AG04450 (cell line): ENCODE data around the gene NUCKS1. TPM values are rescaled to one million over a fixed set of nuclear protein-coding genes. Genes with fewer than 3 reads are reported as not detected.

Experiments
- CTCF ChIA-PET: fragments of 300-600, 350-600 bp; formaldehyde crosslinking; extraction: SDS; loops from one replicate; lab custom pipeline; 2022; ENCODE audit warnings: antibody characterized with exemption, inconsistent platforms; lab: Charles Lee
- POLR2A ChIA-PET: fragments of 350-600 bp; formaldehyde crosslinking; extraction: SDS; loops from one replicate; lab custom pipeline; 2021; ENCODE audit warnings: antibody characterized with exemption, inconsistent platforms; lab: Yijun Ruan, JAX
- DNase-seq: peaks from one replicate; pipeline ENCODE4 v3.0.0-alpha.2; 2011; ENCODE audit warnings: low read depth, low spot score
- H3K27ac ChIP-seq: one replicate; pipeline ENCODE4 v1.5.1; 2012; ENCODE audit warnings: low read depth, low read length, control low read depth
- H3K27me3 ChIP-seq: one replicate; pipeline ENCODE4 v1.6.0; 2012; ENCODE audit warnings: low read length; ENCODE audit not compliant: control insufficient read depth, insufficient read depth
- H3K4me3 ChIP-seq: 2 replicates; pipeline ENCODE4 v1.5.1; 2011; ENCODE audit warnings: mild to moderate bottlenecking, low read depth, low read length, control low read depth
- H3K9me3 ChIP-seq: 2 replicates; pipeline ENCODE4 v1.5.1; 2012; ENCODE audit warnings: low read length; ENCODE audit not compliant: control insufficient read depth, insufficient read depth
- polyA plus RNA-seq: library from polyadenylated mRNA; depleted of rRNA; stranded (reverse); fragments of >200 nt; gene quantifications from 2 replicates; pipeline ENCODE4 v1.2.3, GENCODE V29; 2011
- TF ChIP-seq, protein P1 (sequence below): IDR thresholded peaks from 2 replicates; pipeline ENCODE4 v1.5.1; 2011; ENCODE audit warnings: low read depth, low read length, control low read depth, inconsistent platforms

The NUCKS1 gene
- polyA plus RNA-seq, 1 experiment: 105 TPM

DNA sequence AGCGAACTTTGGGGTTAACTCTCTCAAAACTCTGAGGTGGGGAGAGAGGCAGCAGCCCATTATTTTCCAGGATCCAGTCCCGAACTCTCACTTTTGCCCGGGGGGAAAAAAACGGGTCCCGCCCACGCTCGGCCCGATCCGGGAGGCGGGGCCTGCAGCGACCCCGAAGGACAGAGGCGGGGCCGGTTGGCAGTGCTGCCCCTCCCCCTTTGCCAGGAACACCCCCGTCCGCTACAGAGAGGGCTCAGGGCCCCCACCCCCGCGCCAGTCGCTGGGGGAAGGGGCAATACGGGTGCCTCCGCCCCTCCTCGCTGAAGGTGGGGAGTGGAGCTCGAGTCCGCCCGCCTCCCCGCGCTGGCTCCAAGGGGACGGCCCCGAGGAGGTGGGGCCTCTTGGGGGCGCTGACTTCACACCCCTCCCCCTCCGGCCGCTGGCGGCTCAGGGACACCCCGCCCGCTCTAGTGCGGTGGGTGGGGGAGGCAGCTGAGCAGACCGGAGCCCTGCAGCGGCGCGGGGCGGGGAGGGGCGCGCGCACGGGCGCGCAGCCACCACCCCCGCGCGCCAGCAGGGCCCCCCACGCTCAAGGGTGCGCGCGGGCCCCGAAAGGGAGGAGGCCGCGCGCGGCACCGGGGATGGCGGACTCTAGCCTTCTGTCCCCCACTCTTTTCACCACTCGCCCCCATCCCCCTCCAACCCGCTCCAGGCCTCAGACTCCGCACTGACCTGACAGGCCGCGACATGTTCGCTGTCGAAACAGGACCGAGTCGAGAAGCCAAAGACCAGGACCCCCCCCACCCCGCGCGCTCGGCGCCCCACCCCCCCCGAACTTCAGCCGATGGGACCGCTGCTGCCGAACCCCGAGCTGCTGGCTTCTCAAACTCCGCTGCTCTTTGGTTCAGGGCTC, 496 bp downstream of the NUCKS1 start:
- Histone ChIP-seq H3K9me3 (no peaks in the 10 kb centered on the region), H3K27ac (peak overlapping the region; percentile 91), H3K27me3 (peaks cover 2% of the 10 kb centered on the region), H3K4me3 (peak overlapping the region; percentile 88)
- ChIA-PET CTCF (interaction anchor here (0.6 kb wide), 1 partner anchor 863 kb away, joined by 3 read pairs; the partner anchor contains the start of gene EIF2D), POLR2A (interaction anchor here (0.5 to 2.1 kb wide), 12 partner anchors 10 to 1028 kb away, joined by 3 to 25 read pairs (median 5); partner anchors contain the start of gene RAB29)
- TF ChIP-seq, protein P1, sequence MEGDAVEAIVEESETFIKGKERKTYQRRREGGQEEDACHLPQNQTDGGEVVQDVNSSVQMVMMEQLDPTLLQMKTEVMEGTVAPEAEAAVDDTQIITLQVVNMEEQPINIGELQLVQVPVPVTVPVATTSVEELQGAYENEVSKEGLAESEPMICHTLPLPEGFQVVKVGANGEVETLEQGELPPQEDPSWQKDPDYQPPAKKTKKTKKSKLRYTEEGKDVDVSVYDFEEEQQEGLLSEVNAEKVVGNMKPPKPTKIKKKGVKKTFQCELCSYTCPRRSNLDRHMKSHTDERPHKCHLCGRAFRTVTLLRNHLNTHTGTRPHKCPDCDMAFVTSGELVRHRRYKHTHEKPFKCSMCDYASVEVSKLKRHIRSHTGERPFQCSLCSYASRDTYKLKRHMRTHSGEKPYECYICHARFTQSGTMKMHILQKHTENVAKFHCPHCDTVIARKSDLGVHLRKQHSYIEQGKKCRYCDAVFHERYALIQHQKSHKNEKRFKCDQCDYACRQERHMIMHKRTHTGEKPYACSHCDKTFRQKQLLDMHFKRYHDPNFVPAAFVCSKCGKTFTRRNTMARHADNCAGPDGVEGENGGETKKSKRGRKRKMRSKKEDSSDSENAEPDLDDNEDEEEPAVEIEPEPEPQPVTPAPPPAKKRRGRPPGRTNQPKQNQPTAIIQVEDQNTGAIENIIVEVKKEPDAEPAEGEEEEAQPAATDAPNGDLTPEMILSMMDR: no peak
- DNase-seq: peak; percentile 95

DNA sequence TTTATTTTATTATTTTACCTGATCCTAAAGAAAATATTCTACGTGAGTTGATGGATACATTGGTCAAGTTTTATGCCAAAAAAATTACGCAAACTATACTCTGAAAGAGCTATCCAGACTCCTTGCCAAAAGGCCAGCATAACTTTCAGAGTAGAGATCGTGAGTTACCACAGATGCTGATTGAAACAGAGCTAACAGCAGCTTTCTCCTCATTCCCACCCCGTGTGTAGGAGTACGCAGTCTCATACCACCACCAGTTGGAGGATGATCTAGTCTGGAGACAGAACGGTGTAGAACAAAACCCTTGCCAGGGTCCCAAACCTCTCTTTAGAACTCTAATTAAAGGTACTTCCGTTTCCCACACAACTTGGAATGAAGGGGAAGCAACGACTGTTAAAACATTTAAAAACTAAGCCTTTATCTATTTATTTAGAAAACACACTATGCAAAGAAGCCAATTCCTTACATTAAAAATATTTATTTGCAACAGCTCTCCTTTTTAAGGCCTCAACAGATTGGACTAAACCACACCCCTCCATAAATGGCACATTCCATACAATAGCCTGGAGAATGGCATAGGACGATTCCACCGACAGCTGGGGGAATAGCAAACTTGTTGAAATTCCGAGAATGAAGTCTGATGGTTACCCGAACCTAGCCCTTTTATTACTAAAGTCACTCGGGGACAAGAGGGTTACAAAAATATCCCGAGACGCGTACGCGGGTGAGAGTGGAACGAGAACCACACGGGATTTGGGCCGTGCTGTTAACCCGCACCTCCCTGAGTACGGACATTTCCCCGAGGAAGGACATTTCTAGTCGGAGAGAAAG, 1.4 kb downstream of the NUCKS1 start:
- TF ChIP-seq, protein P1: no peak
- DNase-seq: peak; percentile 63
- Histone ChIP-seq H3K4me3 (peak overlapping the region; percentile 88), H3K27ac (peak overlapping the region; percentile 91), H3K27me3 (peaks cover under 1% of the 10 kb centered on the region), H3K9me3 (no peaks in the 10 kb centered on the region)
- ChIA-PET CTCF (interaction anchor here (0.6 to 1.0 kb wide), 2 partner anchors 9 to 863 kb away, joined by 3 to 5 read pairs; partner anchors contain the start of gene EIF2D), POLR2A (interaction anchor here (0.6 to 2.1 kb wide), 11 partner anchors 9 to 376 kb away, joined by 3 to 25 read pairs (median 4); partner anchors contain the start of gene RAB29)

DNA sequence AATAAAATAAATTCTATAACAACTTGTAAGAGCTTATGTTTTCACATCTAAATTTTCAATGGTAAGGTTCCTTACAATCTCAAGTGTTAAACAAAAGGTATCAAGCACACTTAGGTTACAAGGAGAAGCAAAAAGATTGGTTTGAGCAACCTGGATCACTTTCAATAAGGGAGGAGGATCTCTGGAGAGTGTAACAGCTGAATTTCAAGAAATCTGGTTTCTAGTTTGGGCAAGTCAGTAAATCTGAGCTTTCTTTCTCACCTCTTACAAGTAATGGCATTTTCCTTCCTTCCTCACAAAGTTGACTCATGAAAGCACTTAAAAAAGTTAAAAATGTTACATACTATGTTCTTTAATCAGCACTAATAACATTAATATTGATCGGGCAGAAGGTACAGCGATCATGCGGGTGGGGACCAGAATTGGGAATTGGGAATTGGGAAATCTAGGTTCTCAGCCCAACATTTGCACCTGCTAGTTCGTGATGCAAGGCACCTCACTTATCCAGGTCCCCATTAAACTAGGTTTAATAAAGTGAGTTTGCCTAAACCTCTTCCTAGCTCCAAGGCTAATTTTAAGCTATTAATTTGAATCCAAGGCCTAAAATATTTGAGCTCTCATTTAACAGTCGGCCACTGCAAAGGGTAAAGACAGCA, 3.1 kb downstream of the NUCKS1 start:
- CTCF ChIA-PET: interaction anchor here (0.7 to 2.7 kb wide), 7 partner anchors 36 to 253 kb away, joined by 3 to 25 read pairs (median 4); no protein-coding TSS in a partner anchor
- Histone ChIP-seq H3K27ac (no peak overlapping the region), H3K27me3 (no peaks in the 10 kb centered on the region), H3K9me3 (no peaks in the 10 kb centered on the region), H3K4me3 (peak overlapping the region; percentile 23)
- POLR2A ChIA-PET: interaction anchor here (0.7 to 1.1 kb wide), 2 partner anchors 10 to 125 kb away, joined by 3 read pairs; no protein-coding TSS in a partner anchor
- TF ChIP-seq, protein P1: no peak
- no peak for DNase-seq

DNA sequence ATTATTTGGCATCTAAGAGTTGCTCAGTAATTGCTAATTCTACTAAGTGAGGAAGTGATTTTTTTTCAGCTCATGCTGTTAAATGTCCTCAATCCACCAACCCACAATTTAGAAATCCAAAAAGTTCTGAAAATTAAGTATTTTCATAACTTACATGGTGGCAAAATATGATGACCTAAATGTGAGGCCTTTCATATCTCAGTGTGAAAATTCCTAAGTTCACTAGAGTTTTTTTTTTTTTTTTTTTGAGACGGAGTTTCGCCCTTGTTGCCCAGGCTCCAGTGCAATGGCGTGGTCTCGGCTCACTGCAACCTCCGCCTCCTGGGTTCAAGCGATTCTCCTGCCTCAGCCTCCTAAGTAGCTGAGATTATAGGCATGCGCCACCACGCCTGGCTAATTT, 5.6 kb downstream of the NUCKS1 start:
- no peak overlapping the region for H3K27ac ChIP-seq
- TF ChIP-seq, protein P1: no peak
- no peak for DNase-seq
- H3K27me3 ChIP-seq: no peaks in the 10 kb centered on the region
- CTCF ChIA-PET: interaction anchor here (0.6 to 2.7 kb wide), 4 partner anchors 34 to 254 kb away, joined by 3 to 25 read pairs (median 5); no protein-coding TSS in a partner anchor
- no peak overlapping the region for H3K4me3 ChIP-seq
- POLR2A ChIA-PET: no interaction called here
- no peaks in the 10 kb centered on the region for H3K9me3 ChIP-seq
